ENCODE data around the gene FSTL3. TPM values are rescaled to one million over a fixed set of nuclear protein-coding genes. Genes with fewer than 3 reads are reported as not detected.
A peak's percentile ranks its signal among the peaks of the same experiment; 100 is the strongest.
"Not testable (repeated sequence)": the region's sequence is repeated elsewhere in the genome, so short reads cannot be mapped to it uniquely, and the experiment has no call there.

Gene FSTL3
- total RNA-seq, 1 donor from 2014 or later = 56.1 TPM

- peaks cover 4% of the 10 kb centered on the region for H3K36me3 ChIP-seq
- no peak overlapping the region for H3K4me3 ChIP-seq
- intact Hi-C loops (cut with micrococcal nuclease) = no loop called here
- peak overlapping the region; percentile 75 for H3K27ac ChIP-seq (replicated peaks)
- peaks cover 72% of the 10 kb centered on the region for H3K4me1 ChIP-seq
- no peaks in the 10 kb centered on the region for H3K9me3 ChIP-seq (replicated peaks)
- peaks cover 30% of the 10 kb centered on the region for H3K27me3 ChIP-seq (ENCODE audit: low read depth)
- TF ChIP-seq CTCF (IDR thresholded peaks at IDR 0.05; ENCODE audit: borderline replicate concordance) = no peak
- DNase-seq = no peak
Observed at GRCh38 chr19:723714-724113, 47.5 kb downstream of the FSTL3 start.

- intact Hi-C loops (cut with micrococcal nuclease) = no loop called here
- peaks cover 67% of the 10 kb centered on the region for H3K4me1 ChIP-seq
- TF ChIP-seq CTCF (IDR thresholded peaks at IDR 0.05; ENCODE audit: borderline replicate concordance) = no peak
- no peak for DNase-seq
- H3K4me3 ChIP-seq = no peak overlapping the region
- H3K36me3 ChIP-seq = peaks cover 4% of the 10 kb centered on the region
- no peaks in the 10 kb centered on the region for H3K9me3 ChIP-seq (replicated peaks)
- H3K27ac ChIP-seq (replicated peaks) = peak overlapping the region; percentile 4
- H3K27me3 ChIP-seq (ENCODE audit: low read depth) = peaks cover 14% of the 10 kb centered on the region
Observed at GRCh38 chr19:725461-726089, 49.4 kb downstream of the FSTL3 start.

GRCh38 chr19:726993-727956 lies 51.1 kb downstream of the FSTL3 start:
- H3K4me1 ChIP-seq = peaks cover 52% of the 10 kb centered on the region
- H3K27me3 ChIP-seq (ENCODE audit: low read depth) = peaks cover 4% of the 10 kb centered on the region
- DNase-seq = no peak
- peak overlapping the region; percentile 3 for H3K4me3 ChIP-seq
- peaks cover 14% of the 10 kb centered on the region for H3K36me3 ChIP-seq
- H3K9me3 ChIP-seq (replicated peaks) = no peaks in the 10 kb centered on the region
- H3K27ac ChIP-seq (replicated peaks) = peak overlapping the region; percentile 92
- intact Hi-C loops (cut with micrococcal nuclease) = no loop called here
- no peak for TF ChIP-seq CTCF (IDR thresholded peaks at IDR 0.05; ENCODE audit: borderline replicate concordance)

- Histone ChIP-seq H3K4me3 (no peak overlapping the region), H3K36me3 (peaks cover 16% of the 10 kb centered on the region), H3K27ac (replicated peaks) (peak overlapping the region; percentile 92), H3K27me3 (ENCODE audit: low read depth) (no peaks in the 10 kb centered on the region), H3K9me3 (replicated peaks) (no peaks in the 10 kb centered on the region), H3K4me1 (peaks cover 45% of the 10 kb centered on the region)
- intact Hi-C loops (cut with micrococcal nuclease) = no loop called here
- peak; percentile 87 for DNase-seq
- TF ChIP-seq CTCF (IDR thresholded peaks at IDR 0.05; ENCODE audit: borderline replicate concordance) = no peak
Observed at GRCh38 chr19:728011-728410, 51.8 kb downstream of the FSTL3 start.

- peaks cover 15% of the 10 kb centered on the region for H3K36me3 ChIP-seq
- H3K9me3 ChIP-seq (replicated peaks) = not testable (repeated sequence)
Observed at GRCh38 chr19:729564-729963, 53.4 kb downstream of the FSTL3 start.

More at GRCh38 chr19:729564-729963, 53.4 kb downstream of the FSTL3 start:
- DNase-seq; H3K27me3 ChIP-seq (ENCODE audit: low read depth); intact Hi-C loops (cut with micrococcal nuclease); H3K4me3 ChIP-seq: not testable (repeated sequence)
- H3K27ac ChIP-seq (replicated peaks) = peak overlapping the region; percentile 31
- peaks cover 49% of the 10 kb centered on the region for H3K4me1 ChIP-seq
